GM19193 (cell line): Measurements from ENCODE around the gene SLC66A2.

Experiments
- POLR2A ChIP-seq: IDR thresholded peaks from 4 replicates; pipeline ENCODE4 v1.6.1; 2011; ENCODE audit not compliant: insufficient read depth, insufficient read length; ENCODE audit errors: extremely low read depth

Gene SLC66A2

DNA sequence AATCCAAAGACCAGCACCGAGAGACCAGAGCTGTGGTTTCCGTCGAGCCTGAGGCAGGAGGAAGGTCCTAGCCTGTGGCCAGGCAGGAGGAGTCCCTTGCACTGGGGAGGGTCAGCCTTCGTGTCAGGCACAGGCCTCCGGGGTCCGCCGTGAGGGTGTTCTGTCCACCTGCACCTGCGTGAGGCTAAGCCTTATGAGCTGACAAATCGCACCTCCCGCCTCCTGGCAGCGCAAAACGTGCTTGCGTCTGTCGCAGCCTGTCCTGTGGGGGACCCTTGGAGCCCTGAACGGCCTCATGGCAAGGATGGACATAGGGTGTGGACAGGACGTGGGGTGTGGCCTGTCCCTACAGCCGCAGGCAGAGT, 80.4 kb downstream of the SLC66A2 start:
- no peak for TF ChIP-seq POLR2A

DNA sequence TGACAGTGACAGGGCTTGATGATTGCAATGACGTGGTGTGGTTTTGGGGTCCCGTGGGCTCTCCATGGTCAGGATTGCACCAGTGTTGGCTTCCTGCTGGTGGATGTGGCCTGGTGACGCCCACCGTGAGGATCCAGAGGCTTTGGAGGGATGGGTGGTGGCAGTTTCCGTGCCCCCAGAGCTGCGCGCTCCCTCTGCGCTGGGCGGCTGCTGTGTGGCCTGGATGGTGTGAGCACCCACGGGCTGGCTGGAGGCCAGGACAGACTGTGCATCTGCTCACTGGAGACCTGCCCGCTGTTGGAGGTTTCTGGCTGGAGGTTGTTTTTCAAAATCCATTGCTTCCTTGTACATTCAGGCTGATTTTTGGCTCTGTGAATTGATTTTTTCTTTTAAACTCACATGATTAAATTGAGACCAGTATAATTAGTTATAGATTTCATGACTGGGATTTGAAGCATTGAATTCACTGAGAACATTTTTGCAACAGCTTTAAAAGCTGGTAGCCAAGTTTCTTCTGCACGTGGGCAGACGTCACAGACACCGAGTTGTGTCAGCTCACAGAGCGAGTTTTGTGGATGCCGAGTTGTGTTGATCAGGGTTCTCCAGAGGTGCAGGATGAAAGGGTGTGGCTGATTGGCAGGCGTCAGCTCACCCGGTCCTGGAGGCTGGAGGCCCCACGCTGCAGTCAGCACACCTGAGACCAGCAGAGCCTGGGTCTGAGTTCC, 81.0 kb downstream of the SLC66A2 start:
- no peak for TF ChIP-seq POLR2A

DNA sequence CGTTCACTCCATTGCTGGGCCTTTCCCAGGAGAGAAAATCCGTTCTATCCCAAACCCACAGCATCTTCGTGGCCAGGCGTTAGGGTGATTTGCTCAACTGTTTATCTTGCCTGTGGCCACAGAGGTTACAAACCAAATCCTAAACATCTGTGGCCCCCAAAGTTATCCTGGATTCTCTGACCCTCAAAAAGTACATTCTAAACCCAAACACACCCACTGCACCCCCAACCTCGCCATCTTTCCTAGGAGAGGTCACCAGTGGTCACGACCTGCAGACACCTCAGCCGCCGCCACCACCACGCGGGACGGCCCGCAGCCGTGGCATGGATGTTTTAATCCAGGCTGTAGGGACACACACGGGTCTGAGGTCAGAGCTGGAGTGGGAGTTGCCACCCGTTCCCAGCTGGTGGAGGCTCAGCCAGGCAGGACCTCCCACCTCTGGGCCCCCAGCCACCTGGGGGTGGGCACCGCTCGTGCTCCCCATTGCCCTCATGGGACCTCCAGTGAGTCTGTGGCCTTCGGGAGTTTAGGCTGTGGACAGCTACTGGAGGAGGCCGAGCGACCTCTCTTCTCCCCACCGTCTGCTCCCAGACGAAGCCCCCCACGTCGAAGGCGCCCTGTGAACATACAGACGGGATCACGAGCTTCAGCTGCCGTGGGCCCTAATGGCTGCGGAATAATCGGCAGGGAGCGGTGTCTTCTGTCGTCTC, 81.7 kb downstream of the SLC66A2 start:
- no peak for TF ChIP-seq POLR2A

DNA sequence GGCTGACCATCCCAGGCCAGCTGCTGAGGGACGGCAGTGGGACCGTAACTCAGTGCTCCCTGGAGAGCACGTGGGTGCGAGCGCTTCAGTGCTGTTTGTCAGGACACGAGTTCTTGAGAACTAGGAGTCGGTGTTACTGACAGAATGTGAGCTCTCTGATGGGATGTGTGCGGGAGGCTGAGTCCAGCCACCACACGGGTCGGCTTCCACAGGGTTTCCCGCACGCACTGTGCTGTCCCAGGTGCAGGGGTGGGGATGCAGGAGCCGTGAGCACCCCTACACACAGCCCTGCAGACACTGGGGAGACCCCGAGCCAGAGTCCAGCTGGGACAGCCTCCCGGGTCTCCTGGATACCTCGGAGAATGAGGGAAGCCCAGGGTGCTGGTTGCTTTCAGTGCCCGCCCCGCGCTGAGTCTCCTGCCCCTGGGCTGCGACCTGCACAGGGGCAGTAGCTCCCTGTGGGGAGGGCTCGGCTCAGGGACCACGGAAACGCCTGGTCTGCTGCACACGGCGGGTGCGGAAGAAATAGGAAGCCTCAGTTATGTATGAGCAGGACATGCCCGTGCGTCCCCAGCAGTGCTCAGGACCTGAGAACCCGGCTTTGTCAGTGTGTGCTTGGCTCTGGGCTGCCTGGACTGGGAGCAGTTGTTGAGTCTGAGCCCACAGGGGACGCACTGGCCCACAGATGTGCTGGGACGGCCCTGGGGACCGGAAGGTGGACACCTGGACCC, 82.5 kb downstream of the SLC66A2 start:
- no peak for TF ChIP-seq POLR2A

DNA sequence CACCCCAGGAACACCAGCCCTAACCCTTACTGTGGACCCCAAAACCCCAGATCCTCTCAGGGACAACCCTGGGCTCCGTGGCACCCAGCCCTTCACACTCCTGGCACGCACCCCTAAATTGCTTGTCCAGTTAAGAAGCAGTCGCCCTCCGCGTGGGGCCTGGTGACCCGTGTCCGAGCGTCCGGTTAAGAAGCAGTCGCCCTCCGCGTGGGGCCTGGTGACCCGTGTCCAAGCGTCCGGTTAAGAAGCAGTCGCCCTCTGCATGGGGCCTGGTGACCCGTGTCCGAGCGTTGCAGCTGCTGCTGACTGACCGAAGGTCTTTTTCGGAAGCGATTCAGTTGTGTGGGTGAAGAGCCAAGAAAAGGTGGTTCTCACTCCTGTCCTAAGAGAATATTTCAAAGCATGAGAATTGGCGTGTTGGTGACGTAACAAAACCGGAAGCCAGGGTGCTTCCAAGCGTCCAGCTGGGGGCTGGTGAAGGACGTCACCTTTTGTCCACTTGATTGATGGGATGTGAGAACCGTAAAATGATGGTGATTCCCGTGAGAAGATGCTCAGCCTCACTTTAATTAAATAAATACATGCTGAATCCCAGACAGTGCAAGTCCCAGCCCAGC, 83.2 kb downstream of the SLC66A2 start:
- TF ChIP-seq POLR2A: no peak

DNA sequence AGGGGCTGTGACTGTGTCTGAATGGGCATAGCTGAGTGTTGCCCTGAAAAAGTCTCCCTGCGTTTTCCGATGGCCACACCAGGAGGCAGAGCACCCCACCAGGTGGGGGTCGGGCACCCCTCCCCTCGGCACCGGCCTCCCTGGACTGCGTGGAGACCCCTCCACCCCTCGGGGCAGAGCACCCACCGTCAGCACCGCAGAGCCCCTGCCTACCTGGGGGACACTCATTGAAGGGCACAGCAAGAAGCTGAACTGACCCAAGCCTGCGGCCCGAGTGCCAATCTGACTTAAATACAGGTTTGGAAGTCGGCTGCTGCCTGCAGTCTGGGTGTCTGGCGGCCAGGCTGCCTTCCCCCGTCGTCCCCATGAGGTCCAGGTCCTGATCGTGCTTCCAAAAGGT, 83.8 kb downstream of the SLC66A2 start:
- no peak for TF ChIP-seq POLR2A

DNA sequence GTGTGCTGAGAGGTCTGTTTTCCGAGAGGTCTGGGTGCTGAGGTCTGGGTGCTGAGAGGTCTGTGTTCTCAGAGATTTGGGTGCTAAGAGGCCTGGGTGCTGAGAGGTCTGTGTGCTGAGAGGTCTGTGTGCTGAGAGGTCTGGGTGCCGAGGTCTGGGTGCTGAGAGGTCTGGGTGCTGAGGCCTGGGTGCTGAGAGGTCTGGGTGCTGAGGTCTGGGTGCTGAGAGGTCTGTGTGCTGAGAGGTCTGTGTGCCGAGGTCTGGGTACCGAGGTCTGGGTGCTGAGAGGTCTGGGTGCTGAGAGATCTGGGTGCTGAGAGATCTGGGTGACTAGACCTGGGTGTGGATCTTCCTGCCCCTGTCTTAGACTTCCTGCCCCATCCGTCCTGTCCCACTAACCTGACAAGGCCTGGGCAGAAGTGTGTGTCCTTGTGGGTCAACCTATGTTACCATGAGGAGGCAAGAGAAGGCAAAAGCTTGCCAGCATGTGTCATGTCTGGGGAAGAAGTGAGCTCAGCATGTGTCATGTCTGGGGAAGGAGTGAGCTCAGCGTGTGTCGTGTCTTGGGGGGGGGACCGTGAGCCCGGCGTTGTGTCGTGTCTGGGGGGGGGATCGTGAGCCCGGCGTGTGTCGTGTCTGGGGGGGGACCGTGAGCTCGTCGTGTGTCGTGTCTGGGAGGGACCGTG, 84.4 kb downstream of the SLC66A2 start:
- no peak for TF ChIP-seq POLR2A

DNA sequence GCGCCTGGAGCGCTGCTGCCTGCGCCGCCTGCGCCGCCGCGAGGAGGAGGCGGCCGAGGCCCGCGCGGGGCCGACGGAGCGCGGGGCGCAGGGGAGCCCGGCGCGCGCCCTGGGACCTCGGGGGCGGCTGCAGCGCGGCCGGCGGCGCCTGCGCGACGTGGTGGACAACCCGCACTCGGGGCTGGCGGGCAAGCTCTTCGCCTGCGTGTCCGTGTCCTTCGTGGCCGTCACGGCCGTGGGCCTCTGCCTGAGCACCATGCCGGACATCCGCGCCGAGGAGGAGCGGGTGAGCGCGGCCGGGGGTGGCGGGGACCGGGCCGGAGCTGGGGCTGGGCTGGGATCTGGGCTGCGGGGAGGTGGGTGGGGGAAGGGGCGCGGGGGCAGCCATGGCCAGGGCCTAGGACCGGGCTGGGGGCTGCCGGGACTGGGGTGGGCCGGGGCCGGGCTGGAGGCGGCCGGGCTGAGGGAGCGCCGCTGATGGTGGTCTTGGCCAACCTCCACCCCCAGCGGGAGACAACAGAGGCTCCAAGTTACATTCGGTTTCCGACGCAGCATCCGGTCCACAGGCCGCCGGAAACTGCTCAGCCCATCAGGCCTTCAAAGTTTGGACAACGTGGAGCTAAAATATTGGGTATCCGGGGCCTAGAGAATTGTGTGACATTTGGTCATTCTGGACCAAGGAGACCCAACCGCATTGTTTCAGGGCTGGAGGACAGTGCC, 87.3 kb downstream of the SLC66A2 start:
- no peak for TF ChIP-seq POLR2A

DNA sequence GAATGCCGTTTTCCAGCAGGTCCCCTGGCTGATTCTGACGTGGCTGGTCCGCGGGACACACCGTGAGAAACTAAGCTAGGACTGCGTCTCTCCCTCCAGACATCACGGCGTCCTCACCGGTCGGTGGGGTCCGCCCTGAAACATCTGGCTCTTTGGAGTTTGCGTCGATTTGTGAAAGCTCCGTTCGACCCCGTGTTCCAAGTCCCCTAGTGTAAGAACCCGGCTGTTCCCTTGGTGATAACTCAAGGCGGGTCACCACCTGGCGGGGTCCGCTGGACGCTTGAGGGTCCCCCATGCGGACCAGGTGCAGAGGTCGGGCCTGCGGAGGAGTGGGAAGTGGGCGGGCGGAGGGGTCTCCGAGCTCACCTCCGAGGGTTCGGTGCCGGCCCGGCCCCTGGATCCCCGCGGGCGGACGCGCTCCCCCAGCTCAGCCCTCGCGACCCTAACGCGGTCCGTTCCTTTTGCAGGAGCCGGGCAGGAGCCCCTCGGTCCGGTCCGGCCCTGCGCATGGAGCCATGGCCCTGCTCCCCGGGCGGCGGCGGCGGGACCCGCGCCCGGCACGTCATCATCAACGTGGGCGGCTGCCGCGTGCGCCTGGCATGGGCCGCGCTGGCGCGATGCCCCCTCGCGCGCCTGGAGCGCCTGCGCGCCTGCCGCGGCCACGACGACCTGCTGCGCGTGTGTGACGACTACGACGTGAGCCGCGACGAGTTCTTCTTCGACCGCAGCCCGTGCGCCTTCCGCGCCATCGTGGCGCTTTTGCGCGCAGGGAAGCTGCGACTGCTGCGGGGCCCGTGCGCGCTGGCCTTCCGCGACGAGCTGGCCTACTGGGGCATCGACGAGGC, 88.1 kb downstream of the SLC66A2 start:
- no peak for TF ChIP-seq POLR2A

DNA sequence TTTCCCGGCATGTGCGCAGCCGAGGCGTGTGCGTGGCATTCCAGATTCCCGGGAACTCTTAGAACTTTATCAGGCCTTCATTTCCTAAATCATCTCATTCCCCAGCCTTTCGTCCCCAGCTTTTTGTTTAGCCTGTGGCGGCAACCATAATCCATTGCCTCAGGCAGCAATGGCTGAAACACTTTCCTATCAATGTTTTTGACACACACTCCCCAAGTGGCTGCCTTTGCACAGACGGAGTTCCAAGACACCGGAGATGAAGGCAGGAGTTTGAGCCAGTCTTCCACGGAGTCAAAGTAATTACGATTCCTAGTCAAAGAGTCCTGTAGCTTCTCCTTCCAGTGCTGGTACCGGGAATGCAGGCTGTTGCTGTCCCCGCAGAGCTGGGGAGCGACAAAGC, 88.9 kb downstream of the SLC66A2 start:
- TF ChIP-seq POLR2A: no peak

DNA sequence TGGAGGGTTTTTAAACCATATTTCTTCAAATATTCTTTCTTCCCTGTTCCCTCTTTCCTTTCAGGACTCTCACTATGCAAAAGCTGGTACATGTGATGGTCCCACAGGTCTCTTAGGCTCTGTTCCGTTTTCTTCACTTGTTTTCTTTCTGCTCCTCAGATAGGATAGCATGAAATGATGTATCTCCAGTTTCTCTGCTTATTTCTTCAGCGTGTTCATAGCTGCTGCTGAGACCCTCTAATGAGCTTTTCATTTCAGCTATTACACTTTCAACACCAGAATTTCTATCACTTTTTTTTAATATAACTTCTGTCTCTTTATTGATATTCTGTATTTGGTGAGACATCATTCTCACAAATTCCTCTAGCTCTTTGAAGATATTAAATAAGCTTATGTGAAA, 89.8 kb downstream of the SLC66A2 start:
- no peak for TF ChIP-seq POLR2A

DNA sequence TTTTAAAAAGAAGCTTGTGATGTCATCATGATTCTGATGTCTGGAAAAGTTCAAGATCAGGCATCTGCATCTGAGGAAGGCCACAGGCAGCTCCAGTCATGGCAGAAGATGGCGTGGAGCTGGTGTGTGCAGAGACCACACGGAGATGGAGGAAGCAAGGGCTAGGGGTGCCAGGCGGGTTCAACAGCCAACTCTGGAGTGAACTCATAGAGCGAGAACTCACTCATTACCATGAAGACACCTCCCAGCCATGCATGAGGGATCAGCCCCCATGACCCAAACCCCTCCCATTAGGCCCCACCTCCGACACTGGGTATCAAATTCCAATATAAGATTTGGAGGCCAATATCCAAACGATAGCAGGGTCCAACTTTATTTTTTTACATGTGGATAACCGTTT, 92.1 kb downstream of the SLC66A2 start:
- TF ChIP-seq POLR2A: no peak

DNA sequence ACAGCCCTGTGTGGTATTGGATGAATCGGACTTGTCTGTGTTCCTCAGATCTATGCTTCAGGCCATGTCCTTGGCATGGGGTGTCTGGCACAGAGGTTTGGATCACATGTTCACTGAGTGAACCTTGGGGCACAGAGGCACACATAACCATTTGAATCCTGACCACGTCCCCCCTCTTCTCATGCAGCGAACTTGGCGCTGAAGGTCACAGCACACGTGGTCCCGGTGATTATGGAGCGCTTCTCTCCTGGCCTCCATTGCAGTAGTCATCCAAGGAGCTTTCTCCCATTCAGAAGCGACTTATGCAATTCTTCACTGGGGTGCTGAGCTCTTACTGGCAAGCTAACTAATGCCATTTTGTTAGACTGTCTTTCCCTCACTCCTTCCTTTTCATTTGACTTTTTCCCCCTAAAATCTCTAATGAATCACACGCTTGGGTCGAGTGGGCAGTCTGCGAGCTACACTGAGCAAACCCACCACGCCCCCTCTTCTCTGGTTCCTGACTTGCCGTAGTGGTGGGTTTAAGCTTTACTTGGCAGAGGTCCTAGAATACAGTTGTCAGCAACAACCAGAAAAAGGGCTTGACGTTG, 94.3 kb downstream of the SLC66A2 start:
- no peak for TF ChIP-seq POLR2A
